RKO (cell line): Measurements from ENCODE around the gene VMAC.

Source experiments
- DNase-seq: peaks from one replicate; pipeline ENCODE4 v3.0.0-alpha.2; 2016; ENCODE audit warnings: low spot score

The VMAC gene

DNA sequence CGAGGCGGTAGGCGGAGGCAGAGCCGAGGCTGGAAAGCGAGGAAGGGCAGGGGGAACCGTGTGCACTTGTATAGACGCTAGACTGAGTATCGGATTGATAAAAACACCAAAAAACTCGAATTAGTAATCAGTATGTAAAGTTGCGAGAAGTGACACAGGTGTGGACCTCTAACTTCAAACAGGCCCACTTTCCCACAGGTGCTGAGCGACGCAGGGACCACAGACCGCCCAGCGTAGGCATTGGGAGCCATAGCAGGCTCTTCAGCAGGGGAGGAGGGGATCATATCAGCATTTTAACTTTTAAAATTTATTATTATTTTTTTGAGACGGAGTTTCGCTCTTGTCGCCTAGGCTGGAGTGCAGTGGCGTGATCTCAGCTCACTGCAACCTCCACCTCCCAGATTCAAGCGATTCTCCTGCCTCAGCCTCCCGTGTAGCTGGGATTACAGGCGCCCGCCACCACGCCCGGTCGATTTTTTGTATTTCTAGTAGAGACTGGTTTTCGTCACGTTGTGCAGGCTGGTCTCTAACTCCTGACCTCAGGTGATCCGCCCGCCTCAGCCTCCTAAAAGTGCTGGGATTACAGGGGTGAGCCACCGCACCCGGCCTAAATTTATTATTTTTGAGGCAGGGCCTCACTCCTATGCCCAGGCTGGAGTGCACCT is 574 bp downstream of the VMAC start:
- DNase-seq: no peak

DNA sequence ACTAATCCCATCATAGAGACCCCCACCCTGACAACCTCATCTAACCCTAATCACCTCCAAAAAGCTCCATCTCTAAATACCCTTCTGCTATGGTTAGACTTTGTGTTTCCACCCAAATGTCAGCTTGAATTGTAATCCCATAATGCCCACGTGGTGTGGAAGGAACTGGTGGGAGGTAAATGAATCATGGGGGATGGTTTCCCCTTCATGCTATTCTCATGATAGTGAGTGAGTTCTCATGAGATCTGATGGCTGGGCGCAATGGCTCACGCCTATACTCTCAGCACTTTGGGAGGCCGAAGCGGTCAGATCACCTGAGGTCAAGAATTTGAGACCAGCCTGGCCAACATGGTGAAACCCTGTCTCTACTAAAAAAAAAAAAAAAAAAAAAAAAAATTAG is 2.6 kb downstream of the VMAC start:
- no peak for DNase-seq

- no peak for DNase-seq
Observed at GRCh38 chr19:5908773-5909442, 4.2 kb downstream of the VMAC start.

GRCh38 chr19:5910638-5910907 is 5.9 kb downstream of the VMAC start:
- DNase-seq: no peak

GRCh38 chr19:5911366-5911765 is 6.7 kb downstream of the VMAC start:
- DNase-seq: no peak

DNA sequence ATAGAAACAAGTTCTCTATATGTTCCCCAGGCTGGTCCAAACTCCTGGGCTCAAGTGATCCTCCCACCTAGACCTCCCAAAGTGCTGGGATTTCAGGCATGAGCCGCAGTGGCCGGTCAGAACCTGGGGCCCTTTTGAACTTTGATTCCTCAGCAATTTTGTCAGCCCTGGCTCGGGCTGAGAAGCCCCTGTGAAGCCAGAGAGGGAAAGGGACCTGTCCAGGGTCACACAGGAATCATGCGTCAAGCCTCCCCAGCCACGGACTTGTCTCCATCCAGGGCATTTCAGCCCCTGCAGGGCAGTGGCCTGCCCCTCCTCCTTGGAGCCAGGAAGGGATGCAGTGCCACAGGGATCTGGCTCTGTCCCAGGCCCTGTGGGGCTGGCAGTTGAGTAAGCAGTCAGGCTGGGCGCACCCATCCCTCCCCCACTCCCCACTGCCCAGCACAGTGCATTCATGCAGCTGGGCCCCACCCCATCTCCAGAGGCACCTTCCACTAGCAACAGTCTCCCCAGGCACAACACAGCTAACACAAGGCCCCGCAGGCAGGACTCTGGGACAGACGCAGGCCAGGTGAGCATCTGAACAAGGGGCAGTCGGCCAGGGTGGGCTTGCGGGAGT is 9.2 kb downstream of the VMAC start, which contains the start of gene CAPS:
TSS of gene CAPS (plus strand) at position 516 of the 619 bp plus-strand sequence. CDS start 153 bp downstream, outside the sequence.
- DNase-seq: no peak

- DNase-seq: no peak
Observed at GRCh38 chr19:5914358-5914774, 9.7 kb downstream of the VMAC start.

DNA sequence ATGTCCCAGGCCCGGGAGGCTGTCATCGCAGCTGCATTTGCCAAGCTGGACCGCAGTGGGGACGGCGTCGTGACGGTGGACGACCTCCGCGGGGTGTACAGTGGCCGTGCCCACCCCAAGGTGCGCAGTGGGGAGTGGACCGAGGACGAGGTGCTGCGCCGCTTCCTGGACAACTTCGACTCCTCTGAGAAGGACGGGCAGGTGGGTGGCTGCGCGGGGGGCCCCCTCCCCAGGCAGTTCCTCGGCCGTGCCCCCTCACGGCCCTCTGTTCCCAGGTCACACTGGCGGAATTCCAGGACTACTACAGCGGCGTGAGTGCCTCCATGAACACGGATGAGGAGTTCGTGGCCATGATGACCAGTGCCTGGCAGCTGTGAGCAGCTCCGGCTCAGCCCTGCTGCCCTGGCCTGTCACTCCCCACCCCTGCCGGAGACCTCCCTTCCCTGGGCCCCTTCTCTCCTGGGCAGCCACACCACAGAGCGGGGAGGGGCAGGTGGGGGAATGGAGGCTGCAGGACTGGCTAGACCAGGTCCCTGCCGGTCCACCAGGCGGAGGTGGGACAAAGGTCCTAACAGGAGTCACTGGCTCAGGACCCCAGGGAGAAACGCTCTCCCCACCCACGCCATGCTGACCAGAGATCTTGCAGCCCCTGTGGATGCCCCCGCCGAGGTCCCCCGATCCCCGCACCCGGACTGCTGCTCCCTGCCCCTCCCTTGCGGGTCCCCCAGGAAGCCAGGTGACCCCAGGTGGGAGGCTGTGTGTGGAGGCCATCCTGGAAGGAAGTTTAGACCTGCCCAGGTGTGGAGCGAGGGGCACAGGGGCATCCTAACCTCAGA is 10.5 kb downstream of the VMAC start:
- DNase-seq: no peak

GRCh38 chr19:5915782-5916165 is 11.1 kb downstream of the VMAC start:
- no peak for DNase-seq

DNA sequence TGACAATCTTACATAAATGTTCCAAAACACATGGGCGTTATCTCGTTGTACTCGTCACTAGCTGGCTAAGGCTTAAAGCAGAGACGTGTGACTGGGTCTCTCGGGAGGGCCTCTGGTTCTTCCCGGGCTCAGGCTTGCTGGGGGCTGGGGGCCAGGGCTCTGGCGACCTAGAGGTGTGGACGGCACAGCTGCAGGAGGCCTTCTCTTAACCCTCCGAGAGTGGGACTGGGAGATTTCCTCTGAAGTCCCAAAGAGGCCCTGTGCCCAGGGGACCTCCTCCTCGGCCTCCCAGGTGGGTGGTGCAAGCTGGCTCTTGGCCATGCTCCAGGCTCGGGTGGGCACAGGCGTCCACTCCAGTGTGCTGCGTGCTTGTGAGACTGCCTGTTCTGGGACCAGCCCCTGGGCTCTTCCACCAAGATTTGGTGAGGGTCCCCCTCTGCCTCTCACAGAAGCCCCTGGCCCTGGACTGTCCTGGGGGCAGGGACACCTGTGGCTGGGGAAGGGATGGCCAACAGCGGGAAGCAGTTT is 11.6 kb downstream of the VMAC start:
- no peak for DNase-seq

GRCh38 chr19:5917431-5918107 is 12.9 kb downstream of the VMAC start:
- DNase-seq: no peak

DNA sequence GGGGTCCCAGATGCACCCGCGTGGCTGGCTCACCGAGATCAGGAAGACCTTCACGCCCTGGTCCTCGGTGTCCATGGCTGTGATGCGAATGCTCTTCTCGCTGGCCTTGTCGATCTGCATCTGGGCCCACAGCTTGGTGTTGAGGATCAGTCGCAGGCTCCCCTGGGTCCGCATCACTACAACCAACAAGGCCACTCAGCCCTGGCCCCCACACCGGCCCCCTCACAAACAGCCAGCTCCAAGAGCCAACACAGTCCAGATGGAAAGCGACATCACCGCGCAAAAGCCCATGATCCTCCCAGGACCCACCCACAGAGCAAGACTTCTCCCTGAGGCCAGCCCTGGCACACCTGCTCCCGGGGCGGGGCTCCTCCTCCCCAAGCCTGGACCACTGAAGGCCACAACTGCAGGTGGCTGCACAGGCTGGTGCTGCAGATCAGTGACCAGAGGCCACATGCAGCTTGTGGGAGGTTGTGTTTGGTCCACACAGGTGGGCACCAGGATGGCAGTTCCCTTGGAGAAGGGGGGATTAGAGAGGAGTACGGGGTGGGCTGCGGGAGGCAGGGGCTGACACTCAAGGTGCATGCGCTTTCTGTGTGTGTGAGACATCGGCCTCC is 13.9 kb downstream of the VMAC start:
- no peak for DNase-seq

DNA sequence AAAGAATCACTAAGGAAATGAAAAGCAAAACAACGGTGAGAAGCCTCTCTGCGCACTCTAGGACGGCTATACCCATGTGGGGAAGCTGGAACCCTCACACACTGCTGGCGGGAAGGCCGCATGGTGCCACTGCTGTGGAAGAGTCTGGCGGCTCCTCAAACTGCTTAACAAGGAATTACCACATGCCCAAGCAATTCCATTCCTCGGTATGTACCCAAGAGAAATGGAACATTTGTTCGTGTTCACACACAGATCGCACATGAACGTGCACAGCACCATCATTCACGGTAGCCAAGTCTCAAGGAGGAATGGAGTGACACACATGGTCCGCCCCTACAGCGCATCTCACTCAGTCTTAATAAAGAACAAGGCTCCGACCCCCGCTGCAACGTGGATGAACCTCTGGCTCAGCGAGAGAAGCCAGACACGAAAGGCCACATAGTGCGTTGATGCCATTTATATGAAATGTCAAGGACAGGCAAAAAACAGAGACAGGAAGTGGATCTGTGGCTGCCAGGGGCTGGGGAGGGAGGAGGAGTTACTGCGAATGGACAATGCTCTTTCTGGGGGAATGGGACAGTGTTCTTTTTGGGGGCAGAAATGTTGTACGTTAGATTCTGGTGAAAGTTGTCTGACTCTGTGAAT is 17.0 kb downstream of the VMAC start:
- no peak for DNase-seq

DNA sequence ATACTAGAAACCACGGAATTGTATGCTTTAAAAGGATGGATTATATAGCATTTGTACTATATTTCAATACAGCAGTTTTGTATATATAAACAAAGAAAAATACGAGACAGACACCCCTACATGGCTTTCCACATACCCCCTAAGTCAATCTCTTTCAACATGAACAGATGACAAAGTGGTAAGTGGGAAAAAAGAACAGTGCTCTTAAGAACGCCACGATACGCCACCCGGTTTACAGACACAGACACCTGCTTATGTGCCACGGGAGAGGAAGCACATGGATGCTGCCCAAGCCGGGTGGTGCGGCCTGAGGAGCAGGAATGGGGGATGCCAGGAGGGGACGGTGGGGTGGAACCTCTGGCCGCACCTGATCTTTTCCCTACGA is 17.5 kb downstream of the VMAC start:
- no peak for DNase-seq

GRCh38 chr19:5923356-5923755 is 18.7 kb downstream of the VMAC start:
- no peak for DNase-seq

DNA sequence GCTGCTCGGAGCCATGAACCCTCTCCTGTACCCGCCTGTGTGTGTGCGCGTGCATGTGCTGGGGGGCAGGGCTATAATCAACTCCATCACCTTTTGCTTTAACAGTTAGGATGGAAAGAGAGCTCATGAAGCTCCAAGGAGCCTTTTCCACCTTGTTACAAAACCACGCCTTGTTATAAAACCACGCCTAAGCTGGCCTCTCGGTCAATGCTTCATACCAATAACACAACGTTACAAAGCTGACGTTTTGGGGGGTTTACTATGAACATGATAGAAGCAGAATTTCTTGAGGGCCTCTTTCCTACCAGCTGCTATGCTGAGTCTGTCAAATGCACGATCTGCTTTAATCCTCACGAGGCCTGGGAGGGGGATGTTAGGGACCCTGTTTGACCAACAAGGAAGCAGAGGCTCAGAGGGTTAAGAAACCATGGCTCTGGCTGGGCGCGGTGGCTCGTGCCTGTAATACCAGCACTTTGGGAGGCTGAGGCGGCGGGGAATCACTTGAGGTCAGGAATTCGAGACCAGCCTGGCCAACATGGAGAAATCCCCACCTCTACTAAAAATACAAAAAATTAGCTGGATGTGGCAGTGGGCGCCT is 21.3 kb downstream of the VMAC start:
- no peak for DNase-seq

GRCh38 chr19:5926641-5927440 is 22.2 kb downstream of the VMAC start:
- no peak for DNase-seq

- DNase-seq: no peak
Observed at GRCh38 chr19:5927441-5927821, 22.8 kb downstream of the VMAC start.

DNA sequence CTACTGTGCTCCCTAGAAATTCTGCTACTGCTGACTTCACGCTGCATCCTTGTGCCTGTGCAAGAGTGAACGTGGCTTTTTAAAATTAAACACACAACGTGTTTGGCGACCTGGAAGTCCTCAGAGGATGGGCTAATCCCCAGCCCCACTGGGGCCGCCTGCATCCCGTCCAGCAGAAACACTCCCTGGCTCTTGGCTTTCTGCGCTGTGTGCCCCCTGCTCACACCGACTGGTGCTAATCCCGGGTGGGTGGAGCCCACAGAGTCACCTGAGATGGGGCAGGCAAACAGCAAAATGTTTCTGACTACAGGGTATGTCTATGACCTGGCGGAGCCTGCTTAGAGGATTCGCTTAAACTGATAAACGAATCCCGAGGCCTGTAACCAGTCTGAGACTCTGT is 24.5 kb downstream of the VMAC start:
- DNase-seq: no peak

GRCh38 chr19:5929625-5930024 is 25.0 kb downstream of the VMAC start:
- no peak for DNase-seq
